Neural progenitor cell (in vitro differentiated cells): ENCODE measurements around the gene NPM1.

ENCODE experiments used
- EZH2 ChIP-seq: fragments of 200-600 bp; sonication (generic); IDR thresholded peaks from 2 replicates; pipeline ENCODE4 v1.6.1; 2017; ENCODE audit warnings: antibody characterized with exemption, mild to moderate bottlenecking, moderate library complexity
- EZH2phosphoT487 ChIP-seq: fragments of 200-600 bp; sonication (generic); IDR thresholded peaks from 2 replicates; pipeline ENCODE4 v1.6.1; 2017; ENCODE audit warnings: antibody characterized with exemption
- TF ChIP-seq, protein P1 (sequence below): fragments of 200-600 bp; sonication (generic); IDR thresholded peaks from 2 replicates; pipeline ENCODE4 v1.5.1; 2017; ENCODE audit warnings: antibody characterized with exemption, mild to moderate bottlenecking

DNA sequence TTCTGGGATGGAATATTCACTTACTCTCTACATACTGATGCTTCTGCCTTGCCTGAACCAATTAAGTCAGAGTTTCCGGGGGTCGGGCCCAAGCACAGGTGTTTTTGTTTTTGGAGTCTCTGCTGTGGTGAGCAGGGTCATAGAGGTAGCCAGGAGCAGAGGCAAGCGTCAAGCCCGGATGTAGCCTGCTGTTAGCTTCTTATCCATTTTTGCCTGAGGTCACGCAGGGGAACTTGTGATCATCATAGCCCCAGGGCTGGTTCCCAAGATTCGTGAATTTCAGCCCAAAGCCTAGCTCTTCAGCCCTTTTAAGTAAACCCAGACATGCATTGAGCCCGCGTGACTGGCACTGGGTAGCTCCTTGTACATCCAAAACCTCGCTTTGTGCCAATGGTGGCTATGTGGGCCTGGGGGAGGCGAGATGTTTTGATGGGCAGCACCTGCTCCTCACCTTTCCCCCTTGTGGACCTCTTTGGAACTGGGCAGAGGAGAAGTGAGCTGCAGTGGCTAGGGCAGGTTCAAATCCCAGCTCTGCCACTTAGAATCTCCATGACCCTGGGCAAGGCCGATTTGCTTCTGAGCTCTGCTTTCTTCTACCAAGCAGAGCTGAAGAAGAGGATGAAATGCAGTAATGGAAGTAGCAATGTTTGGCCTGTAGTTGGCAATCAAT lies 65.5 kb downstream of the NPM1 start:
- TF ChIP-seq EZH2 = no peak
- TF ChIP-seq, protein P1, sequence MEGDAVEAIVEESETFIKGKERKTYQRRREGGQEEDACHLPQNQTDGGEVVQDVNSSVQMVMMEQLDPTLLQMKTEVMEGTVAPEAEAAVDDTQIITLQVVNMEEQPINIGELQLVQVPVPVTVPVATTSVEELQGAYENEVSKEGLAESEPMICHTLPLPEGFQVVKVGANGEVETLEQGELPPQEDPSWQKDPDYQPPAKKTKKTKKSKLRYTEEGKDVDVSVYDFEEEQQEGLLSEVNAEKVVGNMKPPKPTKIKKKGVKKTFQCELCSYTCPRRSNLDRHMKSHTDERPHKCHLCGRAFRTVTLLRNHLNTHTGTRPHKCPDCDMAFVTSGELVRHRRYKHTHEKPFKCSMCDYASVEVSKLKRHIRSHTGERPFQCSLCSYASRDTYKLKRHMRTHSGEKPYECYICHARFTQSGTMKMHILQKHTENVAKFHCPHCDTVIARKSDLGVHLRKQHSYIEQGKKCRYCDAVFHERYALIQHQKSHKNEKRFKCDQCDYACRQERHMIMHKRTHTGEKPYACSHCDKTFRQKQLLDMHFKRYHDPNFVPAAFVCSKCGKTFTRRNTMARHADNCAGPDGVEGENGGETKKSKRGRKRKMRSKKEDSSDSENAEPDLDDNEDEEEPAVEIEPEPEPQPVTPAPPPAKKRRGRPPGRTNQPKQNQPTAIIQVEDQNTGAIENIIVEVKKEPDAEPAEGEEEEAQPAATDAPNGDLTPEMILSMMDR = peak; percentile 12
- TF ChIP-seq EZH2phosphoT487 = no peak
